H54 (cell line): ENCODE data around the gene MET.
"Not testable (repeated sequence)": the region's sequence is repeated elsewhere in the genome, so short reads cannot be mapped to it uniquely, and the experiment has no call there.

Experiments used
- DNase-seq: peaks from one replicate; pipeline ENCODE4 v3.0.0; 2011; ENCODE audit warnings: low spot score, mixed read lengths; ENCODE audit not compliant: insufficient read length
- FAIRE-seq: peaks from 3 replicates; lab custom pipeline; 2011; peaks lifted over from hg19 to GRCh38; lab: Jason Lieb, UNC
- POLR2A ChIP-seq: IDR thresholded peaks from 2 replicates; pipeline ENCODE4 v1.6.1; 2011; ENCODE audit warnings: low read depth, mild to moderate bottlenecking, low read length

MET gene

GRCh38 chr7:116809636-116810266 lies 137.8 kb downstream of the MET start:
- FAIRE-seq (peak; percentile 75), DNase-seq (no peak)
- no peak for TF ChIP-seq POLR2A

GRCh38 chr7:116810267-116811116 lies 138.5 kb downstream of the MET start:
- no peak for TF ChIP-seq POLR2A
- FAIRE-seq (peak; percentile 23), DNase-seq (no peak)

GRCh38 chr7:116811768-116812167 lies 139.8 kb downstream of the MET start:
- FAIRE-seq (no peak), DNase-seq (no peak)
- no peak for TF ChIP-seq POLR2A

- TF ChIP-seq POLR2A, result no peak
- no peak for DNase-seq
- no peak for FAIRE-seq
Measured at GRCh38 chr7:116812860-116813259, 140.9 kb downstream of the MET start.

- not testable (repeated sequence) for FAIRE-seq, DNase-seq
Measured at GRCh38 chr7:116813371-116813770, 141.4 kb downstream of the MET start.

GRCh38 chr7:116815041-116815440 lies 143.0 kb downstream of the MET start:
- no peak for TF ChIP-seq POLR2A
- DNase-seq, result no peak
- FAIRE-seq, result no peak

- no peak for TF ChIP-seq POLR2A
- no peak for FAIRE-seq
Measured at GRCh38 chr7:116820149-116820548, 148.2 kb downstream of the MET start.

GRCh38 chr7:116821647-116822046 lies 149.7 kb downstream of the MET start:
- not testable (repeated sequence) for FAIRE-seq, DNase-seq

More at GRCh38 chr7:116820149-116820548, 148.2 kb downstream of the MET start:
- DNase-seq, result no peak

- peak; percentile 20 for FAIRE-seq
- no peak for TF ChIP-seq POLR2A
- no peak for DNase-seq
Measured at GRCh38 chr7:116824449-116824848, 152.5 kb downstream of the MET start.

GRCh38 chr7:116828281-116828680 lies 156.3 kb downstream of the MET start:
- TF ChIP-seq POLR2A, result no peak
- no peak for DNase-seq

GRCh38 chr7:116829041-116829440 lies 157.0 kb downstream of the MET start:
- TF ChIP-seq POLR2A, result no peak
- FAIRE-seq (no peak), DNase-seq (no peak)

More at GRCh38 chr7:116828281-116828680, 156.3 kb downstream of the MET start:
- FAIRE-seq, result no peak

GRCh38 chr7:116829493-116829892 lies 157.5 kb downstream of the MET start:
- no peak for DNase-seq
- TF ChIP-seq POLR2A, result no peak
- FAIRE-seq, result no peak

GRCh38 chr7:116832692-116833091 lies 160.7 kb downstream of the MET start:
- FAIRE-seq (no peak), DNase-seq (no peak)
- TF ChIP-seq POLR2A, result no peak

- TF ChIP-seq POLR2A, result no peak
- DNase-seq, result peak; percentile 60
- peak; percentile 65 for FAIRE-seq
Measured at GRCh38 chr7:116834815-116835504, 163.0 kb downstream of the MET start.
